Stimulated activated CD4-positive, alpha-beta T cell treated with anti-CD3 and anti-CD28 coated beads, Interleukin-2, amount 100 ng/mL, for 24 hours (primary cell): ENCODE results near the gene ALDH6A1.

Experiments used
- DNase-seq, 2 donors: peaks; one replicate each; pipeline ENCODE4 v3.0.0-alpha.2; 2020

The ALDH6A1 gene

DNA sequence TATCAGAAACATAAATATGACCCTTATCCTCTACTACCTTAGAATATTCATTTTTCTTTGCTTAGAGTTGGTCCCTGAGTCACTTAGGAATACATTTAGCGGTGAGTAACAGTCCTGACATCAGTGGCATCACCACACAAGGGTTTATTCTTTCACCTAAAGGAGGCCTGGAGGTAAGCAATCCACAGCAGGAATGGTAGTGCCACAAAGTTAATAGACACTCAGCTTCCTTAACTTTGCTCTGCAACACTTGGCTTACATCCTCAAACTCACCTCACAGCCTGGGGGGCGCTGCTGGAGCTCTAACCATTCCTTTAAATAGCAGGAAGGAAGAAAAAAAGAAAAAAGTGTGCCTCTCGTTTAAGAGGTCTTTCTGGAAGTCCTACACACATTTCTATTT is 36.0 kb downstream of the ALDH6A1 start:
- no peak for DNase-seq

- DNase-seq, result no peak
Measured at GRCh38 chr14:74045522-74045921, 38.7 kb downstream of the ALDH6A1 start.

GRCh38 chr14:74042296-74042695 is 42.0 kb downstream of the ALDH6A1 start:
- no peak for DNase-seq

- no peak for DNase-seq
Measured at GRCh38 chr14:74038020-74038859, 46.0 kb downstream of the ALDH6A1 start.

GRCh38 chr14:74035556-74035955 is 48.7 kb downstream of the ALDH6A1 start:
- no peak for DNase-seq

DNA sequence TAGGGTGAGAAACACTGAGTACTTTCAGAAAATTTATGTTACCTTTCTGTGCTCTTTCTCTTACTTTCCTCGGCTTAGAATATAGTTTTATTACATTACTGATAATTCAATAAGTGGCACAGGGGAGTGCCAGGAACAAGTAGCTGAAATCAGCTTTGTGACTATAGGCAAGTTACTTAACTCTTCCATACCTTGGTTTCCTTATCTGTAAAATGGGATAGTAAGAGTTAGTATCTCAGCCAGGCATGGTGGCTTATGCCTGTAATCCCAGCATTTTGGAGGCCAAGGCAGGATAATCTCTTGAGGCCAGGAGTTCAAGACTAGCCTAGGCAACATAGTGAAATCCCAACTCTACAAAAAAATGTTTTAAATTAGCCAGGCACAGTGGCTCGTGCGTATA is 49.7 kb downstream of the ALDH6A1 start:
- DNase-seq, result no peak

GRCh38 chr14:74029136-74029535 is 55.1 kb downstream of the ALDH6A1 start:
- no peak for DNase-seq

- no peak for DNase-seq
Measured at GRCh38 chr14:74022346-74022745, 61.9 kb downstream of the ALDH6A1 start.

- DNase-seq, result no peak
Measured at GRCh38 chr14:74019408-74020137, 64.7 kb downstream of the ALDH6A1 start.

GRCh38 chr14:74018586-74019407 is 65.5 kb downstream of the ALDH6A1 start, which contains the start of the genes BBOF1 and ENTPD5:
Gene BBOF1, plus strand, starts transcription at chr14:74019349. Its CDS starts 130 bp downstream, at chr14:74019479.
Gene ENTPD5, minus strand, starts transcription at chr14:74019288. Its CDS starts 31,186 bp downstream, at chr14:73988102.
- peak; percentile 83 to 86 for DNase-seq

DNA sequence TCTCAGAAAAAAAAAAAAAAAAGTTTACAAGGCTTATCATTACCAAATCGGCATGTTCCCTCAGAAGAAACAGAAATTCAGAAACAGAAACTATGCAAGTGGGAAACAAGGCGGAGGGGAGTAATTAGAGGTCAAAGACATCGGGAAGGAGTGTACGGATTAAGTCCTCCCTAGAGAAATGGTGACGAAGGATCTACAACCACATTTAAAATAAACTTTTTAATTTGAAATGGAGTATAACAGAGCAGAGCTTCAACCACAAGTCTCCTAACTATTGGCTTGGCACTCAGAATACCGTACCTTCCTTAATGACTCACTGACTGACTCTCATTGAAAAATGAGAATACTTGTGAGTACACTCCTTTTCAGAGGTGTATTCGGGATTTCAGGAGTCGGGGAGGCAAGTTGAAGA is 66.1 kb downstream of the ALDH6A1 start:
- DNase-seq, result no peak

- DNase-seq, result no peak
Measured at GRCh38 chr14:74015963-74016362, 68.3 kb downstream of the ALDH6A1 start.

GRCh38 chr14:74015176-74015575 is 69.1 kb downstream of the ALDH6A1 start:
- no peak for DNase-seq

- no peak for DNase-seq
Measured at GRCh38 chr14:74014299-74014698, 70.0 kb downstream of the ALDH6A1 start.

DNA sequence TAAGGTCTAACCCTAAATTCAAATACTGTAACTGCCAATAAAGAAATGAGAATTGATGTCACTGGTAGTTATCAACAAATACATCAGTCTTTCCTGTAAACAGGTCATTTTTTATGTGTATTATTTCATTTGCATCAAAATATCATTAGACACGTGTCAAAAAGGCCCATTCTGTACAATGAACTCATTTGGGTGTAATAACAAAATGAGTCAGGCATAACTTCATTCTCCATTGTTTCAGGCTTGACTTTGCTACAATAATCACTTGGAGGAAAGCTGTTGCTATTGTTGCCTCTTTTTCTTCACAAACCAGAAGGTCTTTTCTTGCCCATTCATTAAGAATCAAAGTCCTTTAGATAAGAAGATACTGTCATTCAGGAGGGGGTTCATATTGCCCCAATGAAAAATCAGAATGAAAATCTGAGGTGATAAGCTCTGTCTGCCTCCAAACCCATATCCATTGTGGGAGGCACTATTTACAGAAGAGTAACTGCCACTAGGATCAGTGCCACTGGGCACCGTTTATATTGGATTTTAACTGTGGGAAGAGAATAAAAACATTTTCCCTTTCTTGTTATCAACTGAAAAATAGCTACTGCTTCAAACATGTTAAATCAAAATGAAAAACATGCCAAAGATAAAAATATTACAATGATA is 75.3 kb downstream of the ALDH6A1 start:
- DNase-seq, result no peak
